ENCODE measurements around the gene LMF2.
A peak's percentile ranks its signal among the peaks of the same experiment; 100 is the strongest.

LMF2 gene, protein sequence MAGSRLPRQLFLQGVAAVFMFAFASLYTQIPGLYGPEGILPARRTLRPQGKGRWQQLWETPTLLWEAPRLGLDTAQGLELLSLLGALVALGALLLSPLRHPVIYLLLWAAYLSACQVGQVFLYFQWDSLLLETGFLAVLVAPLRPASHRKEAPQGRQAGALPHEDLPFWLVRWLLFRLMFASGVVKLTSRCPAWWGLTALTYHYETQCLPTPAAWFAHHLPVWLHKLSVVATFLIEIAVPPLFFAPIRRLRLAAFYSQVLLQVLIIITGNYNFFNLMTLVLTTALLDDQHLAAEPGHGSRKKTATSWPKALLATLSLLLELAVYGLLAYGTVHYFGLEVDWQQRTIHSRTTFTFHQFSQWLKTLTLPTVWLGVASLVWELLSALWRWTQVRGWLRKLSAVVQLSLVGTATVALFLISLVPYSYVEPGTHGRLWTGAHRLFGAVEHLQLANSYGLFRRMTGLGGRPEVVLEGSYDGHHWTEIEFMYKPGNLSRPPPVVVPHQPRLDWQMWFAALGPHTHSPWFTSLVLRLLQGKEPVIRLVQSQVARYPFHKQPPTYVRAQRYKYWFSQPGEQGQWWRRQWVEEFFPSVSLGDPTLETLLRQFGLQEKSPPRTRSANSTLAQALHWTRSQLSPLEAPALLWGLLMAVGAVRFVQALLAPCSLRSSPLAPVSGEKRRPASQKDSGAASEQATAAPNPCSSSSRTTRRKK

DNA sequence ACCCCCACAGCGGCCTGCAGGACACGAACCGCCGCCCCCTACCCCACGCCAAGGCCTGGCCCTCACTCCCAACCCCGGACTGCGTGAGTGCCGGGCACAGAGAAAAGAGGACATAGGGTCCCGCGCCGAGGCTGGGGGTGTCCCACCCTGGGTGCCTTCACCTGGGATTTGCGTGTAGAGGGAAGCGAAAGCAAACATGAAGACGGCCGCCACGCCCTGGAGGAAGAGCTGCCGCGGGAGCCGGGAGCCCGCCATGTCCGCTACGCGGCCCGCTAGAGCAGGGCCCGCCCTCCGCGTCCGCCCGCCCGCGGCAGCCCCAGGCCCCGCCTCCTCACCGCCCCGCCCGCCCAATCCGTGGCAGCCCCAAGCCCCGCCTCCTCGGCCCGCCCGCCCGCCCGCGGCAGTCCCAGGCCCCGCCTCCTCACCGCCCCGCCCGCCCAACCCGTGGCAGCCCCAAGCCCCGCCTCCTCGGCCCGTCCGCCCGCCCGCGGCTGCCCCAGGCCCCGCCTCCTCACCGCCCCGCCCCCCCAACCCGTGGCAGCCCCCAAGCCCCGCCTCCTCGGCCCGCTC, at the start of gene LMF2:
TSS of gene LMF2 (minus strand) at position 282 of the 570 bp plus-strand sequence. CDS start at position 255, 27 bp downstream.
- DNase-seq (ENCODE audit: low read depth): no peak

DNA sequence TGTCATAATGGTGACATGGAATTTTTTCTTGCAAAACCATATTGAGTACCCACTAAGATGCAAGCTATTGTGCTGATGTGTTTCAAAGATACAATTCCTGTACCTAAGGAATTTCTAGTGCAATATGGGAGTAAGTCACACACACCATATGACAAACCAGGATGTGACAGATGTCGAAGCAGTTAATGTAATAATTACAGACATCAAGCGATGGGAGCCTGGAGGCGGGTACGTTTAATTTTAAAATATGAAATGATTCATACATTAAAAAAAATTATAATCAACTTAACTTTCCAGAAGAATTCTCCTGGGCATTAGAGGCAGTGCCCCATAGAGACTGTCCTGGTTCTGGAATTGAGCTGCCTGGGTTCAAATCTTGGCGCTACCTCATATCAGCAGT, 49.2 kb upstream of the LMF2 start:
- DNase-seq (ENCODE audit: low read depth): no peak

DNA sequence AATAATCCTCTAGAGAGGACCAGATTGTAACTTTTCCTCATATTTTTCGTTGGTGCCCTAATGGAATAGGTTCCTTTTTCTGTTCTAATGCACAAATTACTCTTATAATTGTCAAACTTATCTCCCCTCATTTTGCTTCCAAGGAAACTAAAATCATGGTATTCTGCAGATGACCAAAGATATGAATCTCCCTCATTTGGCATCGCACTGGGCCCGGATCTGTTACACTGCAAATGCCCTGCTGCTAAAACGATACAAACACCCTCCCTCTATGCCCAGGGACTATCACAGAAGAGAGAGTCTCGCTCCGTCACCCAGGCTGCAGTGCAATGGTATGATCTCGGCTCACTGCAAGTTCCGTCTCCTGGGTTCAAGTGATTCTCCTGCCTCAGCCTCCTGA, 45.8 kb upstream of the LMF2 start:
- no peak for DNase-seq (ENCODE audit: low read depth)

DNA sequence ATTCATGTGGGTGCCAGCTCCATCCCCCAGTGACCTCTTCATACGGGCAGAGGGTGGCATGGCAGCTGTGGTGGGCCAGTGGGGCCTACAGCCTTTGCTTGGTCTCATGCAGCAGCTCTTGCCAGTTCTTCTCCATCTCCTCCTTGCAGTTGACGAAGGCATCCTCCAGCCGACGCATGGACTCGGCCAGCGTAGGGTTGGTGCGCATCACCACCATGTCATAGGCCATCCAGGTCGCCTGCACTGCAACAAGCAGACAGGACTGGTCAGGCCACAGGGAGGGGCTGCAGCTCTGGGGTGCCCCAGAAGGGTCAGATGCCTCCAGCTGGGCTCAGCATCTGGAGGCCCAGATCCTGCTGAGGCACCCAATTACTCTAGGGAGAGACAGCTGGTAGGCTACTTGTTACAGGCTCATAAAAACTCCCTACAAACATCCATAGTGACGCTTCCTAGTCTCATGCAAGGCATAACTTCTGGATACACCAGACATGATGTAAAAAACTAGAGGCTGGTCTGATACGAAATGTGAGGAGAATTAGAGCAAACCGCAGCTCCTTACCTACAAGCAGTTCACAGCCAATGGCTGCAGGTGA, 43.8 kb upstream of the LMF2 start:
- no peak for DNase-seq (ENCODE audit: low read depth)

DNA sequence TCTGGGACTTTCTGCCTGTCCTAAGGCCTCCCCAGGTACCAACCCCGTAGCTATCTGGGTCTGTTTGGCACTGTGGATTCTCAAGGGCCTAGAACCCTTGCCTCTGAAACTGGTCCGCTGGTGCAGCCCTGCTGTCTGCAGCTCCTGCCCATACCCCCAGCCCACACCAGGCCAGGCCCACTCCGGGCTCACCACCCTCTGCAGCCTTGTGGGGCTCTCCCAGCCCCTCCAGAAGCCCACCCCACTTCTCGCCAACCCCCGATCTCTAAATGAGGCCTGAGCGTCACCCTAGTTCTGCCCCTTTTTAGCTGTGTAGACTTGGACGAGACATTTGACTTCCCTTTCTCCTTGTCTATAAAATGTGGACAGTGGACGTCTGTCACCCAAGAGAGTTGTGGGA, 42.9 kb upstream of the LMF2 start:
- DNase-seq (ENCODE audit: low read depth): no peak

DNA sequence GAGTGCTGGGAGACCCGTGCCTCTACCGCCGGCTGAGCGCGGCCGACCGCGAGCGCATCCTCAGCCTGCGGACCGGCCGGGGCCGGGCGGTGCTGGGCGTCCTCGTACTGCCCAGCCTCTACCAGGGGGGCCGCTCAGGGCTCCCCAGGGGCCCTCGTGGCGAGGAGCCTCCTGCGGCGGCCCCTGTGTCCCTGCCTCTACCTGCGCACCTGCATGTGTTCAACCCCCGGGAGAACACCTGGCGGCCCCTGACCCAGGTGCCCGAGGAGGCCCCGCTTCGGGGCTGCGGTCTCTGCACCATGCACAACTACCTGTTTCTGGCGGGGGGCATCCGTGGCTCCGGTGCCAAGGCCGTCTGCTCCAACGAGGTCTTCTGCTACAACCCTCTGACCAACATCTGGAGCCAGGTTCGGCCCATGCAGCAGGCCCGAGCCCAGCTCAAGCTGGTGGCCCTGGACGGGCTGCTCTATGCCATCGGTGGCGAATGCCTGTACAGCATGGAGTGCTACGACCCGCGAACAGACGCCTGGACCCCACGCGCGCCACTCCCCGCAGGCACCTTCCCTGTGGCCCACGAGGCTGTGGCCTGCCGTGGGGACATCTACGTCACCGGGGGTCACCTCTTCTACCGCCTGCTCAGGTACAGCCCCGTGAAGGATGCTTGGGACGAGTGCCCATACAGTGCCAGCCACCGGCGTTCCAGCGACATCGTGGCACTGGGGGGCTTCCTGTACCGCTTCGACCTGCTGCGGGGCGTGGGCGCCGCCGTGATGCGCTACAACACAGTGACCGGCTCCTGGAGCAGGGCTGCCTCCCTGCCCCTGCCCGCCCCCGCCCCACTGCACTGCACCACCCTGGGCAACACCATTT, 41.7 kb upstream of the LMF2 start:
- DNase-seq (ENCODE audit: low read depth): no peak

DNA sequence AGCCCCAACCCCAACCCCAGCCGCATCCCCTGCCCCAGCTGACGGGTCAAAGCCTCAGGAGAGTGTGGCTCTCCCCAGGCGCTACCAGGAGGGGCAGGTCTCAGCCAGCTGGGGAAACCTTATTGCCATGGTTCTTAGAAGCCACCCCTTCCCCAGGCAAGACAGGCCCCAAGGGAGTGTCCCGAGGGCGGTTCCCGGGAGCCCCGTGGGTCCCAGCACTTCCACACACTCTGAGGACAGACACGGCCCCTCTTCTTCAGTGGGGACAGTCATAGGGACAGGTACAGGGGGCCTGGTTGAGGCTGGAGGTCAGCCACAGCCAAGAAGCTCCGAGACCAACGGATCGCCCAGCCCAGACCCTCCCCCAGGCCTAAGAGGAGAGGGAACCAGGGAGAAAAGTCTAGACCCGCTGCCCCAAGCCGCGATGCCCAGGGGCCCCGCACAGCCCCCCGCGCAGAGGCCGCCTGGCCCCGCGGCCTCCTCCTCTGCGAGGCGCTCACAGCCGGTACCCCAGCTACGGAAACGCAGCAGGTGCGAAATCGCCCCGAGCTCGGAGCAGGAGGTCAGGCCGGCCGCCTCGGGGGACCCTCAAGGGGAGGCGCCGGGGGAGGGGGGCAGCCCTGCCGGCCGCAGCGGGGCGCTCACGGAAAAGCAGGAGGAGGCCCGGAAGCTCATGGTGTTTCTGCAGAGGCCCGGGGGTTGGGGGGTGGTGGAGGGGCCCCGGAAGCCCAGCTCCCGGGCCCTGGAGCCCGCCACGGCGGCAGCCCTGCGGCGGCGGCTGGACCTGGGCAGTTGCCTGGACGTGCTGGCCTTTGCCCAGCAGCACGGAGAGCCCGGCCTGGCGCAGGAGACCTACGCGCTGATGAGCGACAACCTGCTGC, 40.8 kb upstream of the LMF2 start:
- DNase-seq (ENCODE audit: low read depth): no peak

DNA sequence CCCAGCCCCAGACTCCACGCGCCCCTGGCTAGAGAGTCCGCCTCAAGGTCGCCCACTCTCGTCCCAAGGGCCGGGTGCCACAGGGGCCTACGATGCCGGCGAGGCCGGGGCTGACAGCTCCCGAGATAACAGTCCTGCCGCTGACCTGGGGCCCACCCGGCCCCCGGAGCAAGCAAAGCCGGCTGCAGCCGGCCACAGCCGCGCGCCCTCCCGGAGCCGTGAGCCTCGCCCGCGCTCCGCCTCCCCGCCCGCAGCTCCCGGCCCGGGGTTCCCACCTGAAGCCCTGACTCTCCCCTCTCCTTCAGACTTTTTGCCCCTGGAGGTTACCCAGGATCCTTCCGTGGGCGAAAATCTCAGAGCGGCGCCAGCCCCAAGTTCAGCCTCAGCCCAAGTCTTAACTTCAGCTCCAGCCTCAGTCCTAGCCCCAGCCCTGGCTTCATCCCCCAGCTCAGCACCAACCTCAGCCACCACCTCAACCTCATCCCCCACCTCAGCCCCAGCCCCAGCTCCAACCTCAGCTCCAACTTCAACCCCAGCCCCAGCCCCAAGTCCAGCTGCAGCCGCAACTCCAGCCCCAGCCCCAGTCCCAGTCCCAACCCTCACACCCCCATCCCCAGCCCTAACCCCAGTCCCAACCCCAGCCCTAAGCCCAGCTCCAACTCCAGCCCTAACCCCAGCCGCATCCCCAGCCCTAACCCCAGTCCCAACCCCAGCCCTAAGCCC, 39.9 kb upstream of the LMF2 start:
- DNase-seq (ENCODE audit: low read depth): no peak

DNA sequence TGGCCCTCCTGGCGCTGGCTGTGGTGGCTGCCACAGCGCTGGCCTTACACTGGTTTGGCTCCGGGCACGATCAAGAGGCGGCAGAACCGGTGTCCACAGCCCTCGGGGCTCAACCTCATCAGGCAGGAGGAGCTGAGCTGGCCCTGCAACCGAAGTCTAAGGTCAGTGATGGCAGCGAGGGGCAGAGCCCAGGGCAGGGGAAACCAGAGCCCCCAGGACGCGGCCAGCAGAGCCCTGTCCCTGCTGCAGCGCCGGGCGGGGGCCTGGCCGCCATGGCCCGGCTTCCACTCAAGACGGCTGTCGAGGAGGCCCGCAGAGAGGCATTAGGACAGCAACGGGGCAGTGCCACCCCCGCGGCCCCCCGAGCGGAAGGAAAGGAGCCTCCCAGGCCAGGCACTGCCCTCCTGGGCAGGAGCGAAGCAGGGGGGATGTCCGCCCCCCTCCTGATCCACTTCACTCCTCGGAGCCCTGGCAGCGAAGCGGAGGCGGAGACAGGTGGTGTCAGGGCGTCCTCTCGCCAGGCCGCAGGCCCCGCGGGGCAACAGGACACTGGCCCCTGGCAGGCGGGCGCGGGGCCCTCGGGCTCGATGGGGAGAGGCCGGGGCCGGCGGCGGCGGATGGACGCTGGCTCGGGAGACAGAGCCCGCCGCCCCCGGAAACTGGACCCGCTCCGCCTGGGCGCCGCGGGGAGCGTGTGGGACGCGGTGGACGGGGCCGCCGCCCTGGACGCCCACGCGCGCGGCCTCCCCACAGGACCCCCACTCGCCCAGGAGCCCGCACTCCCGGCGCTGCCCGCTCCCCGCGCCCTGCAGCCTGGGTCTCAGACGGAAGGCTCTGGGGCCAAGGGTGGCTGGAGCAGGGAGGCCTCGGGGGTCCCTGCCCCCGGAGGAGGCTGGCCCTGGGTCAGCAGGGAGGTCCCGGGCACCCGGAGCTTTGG, 39.1 kb upstream of the LMF2 start:
- DNase-seq (ENCODE audit: low read depth): no peak

DNA sequence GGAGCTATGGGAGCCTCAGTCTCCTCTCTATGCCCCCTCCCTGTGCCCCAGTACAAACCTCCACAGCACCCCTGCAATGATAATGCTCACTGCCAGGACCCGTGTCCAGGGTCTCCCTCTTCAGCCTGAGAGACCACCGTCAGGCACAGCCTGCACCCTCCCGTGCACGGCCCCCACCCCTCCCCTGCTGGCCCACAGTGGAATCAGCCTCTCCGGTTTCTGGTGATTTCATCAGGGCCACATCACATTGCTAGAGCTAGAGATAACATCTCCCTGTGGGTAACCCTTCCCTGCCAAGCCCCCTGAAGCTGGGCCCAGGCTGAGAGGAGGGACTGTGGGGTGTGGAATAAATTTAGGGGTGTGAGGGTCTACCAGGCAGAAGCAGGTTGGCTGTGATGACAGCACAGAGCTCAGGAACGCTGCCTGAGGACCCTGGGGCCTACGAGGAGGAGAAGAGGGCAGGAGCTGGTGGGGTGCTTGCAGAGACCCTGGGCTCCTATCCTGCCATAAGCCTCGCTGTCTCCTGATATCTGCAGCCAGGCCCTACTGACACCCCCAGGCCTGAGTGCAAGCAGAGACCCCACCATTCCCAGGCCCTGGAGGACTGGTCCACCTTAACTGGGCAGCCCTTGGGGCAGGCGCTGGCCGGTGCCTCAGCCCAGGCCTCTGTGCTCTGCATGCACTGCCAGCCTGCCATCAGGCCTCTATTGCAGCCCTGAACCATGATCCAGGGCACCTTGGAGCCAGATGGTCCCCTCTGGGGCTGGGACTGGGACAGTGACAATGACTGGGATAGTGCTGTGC, 38.2 kb upstream of the LMF2 start, which contains the start of gene KLHDC7B:
TSS of gene KLHDC7B (plus strand) at position 378 of the 804 bp plus-strand sequence. CDS start at position 723, 345 bp downstream.
- DNase-seq (ENCODE audit: low read depth): no peak

DNA sequence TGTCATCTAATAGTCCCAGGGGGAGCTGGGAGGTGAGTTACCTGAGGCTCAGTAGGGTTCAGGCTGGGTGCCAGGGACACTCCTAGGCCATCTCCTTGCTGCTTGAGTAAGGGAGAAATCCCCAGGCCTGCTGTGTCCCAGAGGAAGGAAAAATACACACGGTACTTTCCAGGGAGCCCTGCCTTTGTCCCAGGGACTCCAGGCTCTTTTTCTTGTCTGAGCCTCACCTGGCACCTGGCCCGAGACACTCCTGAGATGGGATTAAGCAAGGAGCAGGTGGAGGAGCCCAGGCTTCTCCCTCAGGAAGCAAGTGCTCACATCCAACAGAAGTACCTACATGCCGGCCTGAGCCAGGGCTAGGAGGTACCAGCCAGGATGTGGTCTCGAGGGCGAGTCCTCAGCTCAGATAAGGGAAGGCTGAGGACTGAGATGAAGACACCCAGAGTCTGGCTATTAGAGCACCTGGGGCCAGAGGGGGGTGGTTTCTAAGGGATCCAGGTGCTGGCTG, 37.3 kb upstream of the LMF2 start:
- no peak for DNase-seq (ENCODE audit: low read depth)

DNA sequence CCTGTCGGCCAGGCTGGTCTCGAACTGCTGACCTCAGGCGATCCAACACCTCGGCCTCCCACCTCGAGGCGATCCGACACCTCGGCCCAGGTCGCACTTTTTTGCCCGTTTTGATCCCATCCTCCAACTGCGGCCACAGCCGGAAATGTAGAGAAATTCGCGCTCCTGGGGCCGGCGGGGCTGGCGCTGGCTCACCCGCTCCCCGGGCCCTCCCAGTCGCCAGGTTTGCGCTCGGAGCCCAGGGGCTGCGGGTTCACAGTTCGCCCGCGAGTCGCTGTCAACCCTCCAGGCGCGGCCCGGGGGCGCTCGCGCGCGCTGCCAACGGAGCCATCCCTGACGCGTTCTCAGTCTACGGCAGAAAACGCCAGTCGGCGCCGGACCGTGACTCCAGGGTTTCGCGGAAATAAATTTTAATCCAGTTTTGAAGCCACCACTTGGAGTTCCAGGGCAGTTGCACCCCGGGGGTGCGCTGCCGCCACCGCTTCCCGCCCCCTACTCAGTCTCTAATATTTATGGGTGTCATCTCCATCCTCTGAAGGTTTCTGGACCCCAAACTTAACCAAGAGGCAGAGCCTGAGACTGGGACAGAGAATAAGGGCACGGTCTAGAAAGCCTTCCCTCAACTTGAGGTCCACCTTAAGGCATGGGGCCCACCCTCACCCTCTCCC, 36.7 kb upstream of the LMF2 start:
- DNase-seq (ENCODE audit: low read depth): no peak

DNA sequence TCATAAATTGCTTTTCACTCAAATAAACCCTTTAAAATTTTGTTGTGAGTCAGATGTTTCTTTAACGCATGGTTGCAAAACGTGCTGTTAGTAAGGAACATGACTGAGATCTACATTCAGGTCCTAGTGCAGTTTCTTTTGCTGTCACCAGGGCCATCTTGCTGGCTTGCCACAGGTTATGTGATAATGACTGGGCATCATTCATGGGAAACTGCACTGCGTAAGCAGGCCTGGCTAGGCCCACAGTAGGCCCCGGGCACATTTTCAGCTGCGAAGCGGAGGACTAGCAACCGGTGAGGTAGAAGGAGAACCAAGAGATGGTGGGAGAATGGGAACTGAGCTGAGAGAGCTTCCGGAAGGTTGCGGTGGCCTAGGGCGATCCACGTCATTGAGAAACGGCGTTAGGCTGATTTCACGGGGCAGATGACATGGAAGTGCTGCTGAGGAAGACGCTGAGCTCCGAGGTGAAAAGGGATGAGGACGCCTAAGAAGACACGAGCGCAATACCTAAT, 35.0 kb upstream of the LMF2 start:
- no peak for DNase-seq (ENCODE audit: low read depth)

DNA sequence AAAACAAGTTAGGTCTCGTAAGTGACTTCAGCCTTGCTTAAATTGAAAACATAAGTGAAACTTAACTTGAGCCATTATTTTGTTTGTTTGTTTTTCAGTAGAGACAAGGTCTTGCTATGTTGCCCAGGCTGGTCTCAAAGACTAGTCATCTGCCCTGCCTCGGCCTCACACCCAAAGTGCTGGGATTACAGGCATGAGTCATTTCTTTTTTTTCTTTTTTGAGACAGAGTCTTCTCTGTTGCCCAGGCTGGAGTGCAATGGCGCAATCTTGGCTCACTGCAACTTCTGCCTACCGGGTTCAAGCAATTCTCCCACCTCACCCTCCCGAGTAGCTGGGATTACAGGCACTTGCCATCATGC, 34.1 kb upstream of the LMF2 start:
- DNase-seq (ENCODE audit: low read depth): peak; percentile 87

DNA sequence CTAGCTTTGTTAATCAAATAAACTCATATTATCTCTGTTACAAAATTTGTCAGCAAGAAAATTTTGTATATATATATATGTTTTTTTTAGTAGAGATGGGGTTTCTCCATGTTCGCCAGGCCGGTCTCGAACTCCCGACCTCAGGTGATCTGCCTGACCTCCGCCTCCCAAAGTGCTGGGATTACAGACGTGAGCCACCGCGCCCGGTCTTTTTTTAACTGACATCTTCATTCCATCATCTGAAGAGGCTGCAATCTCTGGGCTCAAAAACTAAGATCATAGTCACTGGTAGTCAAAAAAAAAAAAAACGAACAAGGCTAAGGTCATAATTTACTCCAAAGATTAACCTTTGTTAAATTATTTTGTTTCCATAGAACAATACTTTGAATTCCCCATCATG, 32.9 kb upstream of the LMF2 start:
- DNase-seq (ENCODE audit: low read depth): no peak

DNA sequence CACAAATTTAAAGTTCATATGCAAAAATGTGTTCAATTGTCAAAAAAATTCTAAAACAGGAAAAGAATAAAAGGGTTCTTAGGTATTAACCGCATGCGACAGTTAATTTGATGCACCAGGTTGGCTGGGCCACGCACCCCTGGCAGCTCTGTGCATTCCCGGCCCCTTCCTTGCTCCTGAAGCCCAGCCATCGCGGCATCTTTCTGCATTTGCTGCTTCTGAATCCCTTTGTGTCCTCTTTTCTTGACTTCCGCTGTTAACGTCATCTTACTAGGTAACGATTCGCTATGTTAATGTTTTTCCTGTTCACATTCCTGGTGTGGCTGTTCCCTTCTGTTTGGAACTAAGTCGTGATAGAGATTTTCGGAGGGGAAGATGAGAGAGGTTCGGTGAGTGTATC, 30.3 kb upstream of the LMF2 start:
- DNase-seq (ENCODE audit: low read depth): no peak

DNA sequence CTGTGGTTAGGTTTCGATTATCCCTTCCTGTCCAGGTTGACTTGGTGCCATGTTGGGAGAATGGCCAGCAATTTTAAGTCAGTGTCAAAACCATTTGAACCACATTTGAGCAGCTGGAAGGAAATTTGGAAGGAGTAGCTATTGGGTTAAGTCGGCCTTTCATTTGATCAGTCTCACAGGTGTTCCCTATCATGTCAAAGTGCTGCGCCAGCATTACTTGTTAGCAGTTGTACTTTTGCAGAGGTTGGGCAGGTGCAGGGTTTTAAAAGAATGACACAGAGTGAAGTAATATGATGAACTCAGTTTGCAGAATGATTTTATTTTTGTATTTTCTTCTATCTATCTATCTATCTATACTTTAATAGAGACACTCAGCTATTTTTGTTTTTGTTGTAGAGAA, 28.7 kb upstream of the LMF2 start:
- DNase-seq (ENCODE audit: low read depth): no peak
